ENCODE data around the gene PRR5. TPM values are rescaled to one million over a fixed set of nuclear protein-coding genes. Genes with fewer than 3 reads are reported as not detected.
"Not testable (repeated sequence)": the region's sequence is repeated elsewhere in the genome, so short reads cannot be mapped to it uniquely, and the experiment has no call there.

PRR5 gene
- total RNA-seq, 1 donor from 2014 or later, result 13.5 TPM

DNA sequence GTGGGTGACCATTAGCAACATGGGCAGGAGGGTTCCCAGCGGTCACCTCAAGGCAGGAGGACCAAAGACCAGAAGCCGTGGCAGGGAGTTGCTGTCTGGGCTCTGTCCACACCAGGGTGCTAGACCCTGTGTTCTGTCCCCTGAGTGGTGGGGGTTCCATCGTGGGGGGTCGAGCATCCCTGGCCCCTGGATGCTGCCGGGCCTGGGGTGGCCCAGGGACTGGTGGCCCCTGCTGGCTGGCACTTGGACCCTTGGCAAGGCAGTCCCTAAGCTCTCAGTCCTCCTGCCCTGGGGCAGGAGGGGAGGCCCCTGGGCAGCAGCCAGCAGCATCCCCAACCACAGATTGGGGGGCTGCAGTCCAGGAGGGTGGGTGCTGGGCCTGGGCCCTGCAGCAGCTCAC, 37.0 kb downstream of the PRR5 start:
- DNase-seq (ENCODE audit: extremely low spot score, unreplicated experiment), result no peak
- Mint-ChIP-seq H3K27ac (ENCODE audit: unreplicated experiment) (no peak overlapping the region), H3K27me3 (ENCODE audit: unreplicated experiment) (peaks cover 7% of the 10 kb centered on the region), H3K4me3 (ENCODE audit: unreplicated experiment) (no peak overlapping the region), H3K9me3 (ENCODE audit: unreplicated experiment) (no peaks in the 10 kb centered on the region), H3K36me3 (ENCODE audit: unreplicated experiment) (no peaks in the 10 kb centered on the region), H3K4me1 (ENCODE audit: unreplicated experiment) (no peaks in the 10 kb centered on the region)
- TF ChIP-seq, protein P1, sequence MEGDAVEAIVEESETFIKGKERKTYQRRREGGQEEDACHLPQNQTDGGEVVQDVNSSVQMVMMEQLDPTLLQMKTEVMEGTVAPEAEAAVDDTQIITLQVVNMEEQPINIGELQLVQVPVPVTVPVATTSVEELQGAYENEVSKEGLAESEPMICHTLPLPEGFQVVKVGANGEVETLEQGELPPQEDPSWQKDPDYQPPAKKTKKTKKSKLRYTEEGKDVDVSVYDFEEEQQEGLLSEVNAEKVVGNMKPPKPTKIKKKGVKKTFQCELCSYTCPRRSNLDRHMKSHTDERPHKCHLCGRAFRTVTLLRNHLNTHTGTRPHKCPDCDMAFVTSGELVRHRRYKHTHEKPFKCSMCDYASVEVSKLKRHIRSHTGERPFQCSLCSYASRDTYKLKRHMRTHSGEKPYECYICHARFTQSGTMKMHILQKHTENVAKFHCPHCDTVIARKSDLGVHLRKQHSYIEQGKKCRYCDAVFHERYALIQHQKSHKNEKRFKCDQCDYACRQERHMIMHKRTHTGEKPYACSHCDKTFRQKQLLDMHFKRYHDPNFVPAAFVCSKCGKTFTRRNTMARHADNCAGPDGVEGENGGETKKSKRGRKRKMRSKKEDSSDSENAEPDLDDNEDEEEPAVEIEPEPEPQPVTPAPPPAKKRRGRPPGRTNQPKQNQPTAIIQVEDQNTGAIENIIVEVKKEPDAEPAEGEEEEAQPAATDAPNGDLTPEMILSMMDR (IDR thresholded peaks at IDR 0.05), result no peak

DNA sequence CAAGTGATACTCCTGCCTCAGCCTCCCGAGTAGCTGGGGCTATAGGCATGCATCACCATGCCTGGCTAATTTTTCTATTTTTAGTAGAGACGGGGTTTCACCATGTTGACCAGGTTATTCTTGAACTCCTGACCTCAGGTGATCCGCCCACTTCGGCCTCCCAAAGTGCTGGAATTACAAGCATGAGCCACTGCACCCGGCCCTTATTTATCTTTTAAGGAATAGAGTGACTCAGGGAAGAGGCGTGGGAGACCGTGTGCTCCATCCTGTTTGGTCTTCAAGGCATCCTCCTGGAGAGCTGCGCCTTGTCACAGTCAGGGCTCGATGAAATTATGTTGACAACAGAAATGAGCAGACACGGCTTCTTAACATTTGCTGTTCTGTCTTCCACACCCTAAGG, 37.7 kb downstream of the PRR5 start:
- not testable (repeated sequence) for H3K27ac Mint-ChIP-seq (ENCODE audit: unreplicated experiment); H3K4me1 Mint-ChIP-seq (ENCODE audit: unreplicated experiment); H3K36me3 Mint-ChIP-seq (ENCODE audit: unreplicated experiment); H3K4me3 Mint-ChIP-seq (ENCODE audit: unreplicated experiment); H3K9me3 Mint-ChIP-seq (ENCODE audit: unreplicated experiment); H3K27me3 Mint-ChIP-seq (ENCODE audit: unreplicated experiment); DNase-seq (ENCODE audit: extremely low spot score, unreplicated experiment)

DNA sequence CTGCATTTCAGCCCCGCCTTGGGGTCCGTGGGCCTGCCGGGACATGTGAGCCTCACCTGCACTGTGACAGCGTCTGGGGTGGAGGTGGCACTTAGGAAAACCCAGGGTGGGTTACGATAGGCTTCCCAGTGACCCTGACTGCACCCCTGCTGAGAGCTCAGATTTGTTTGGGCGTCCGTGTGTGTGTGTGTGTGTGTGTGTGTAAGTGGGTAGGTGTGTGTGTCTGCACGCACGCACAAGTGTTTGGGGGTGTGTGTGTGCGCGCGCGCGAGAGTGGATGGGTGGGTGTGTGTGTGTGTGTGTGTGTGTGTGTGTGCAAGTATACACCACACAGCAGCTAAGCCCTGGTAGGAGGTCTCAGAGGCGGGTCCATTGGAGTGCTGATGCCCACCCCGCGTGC, 38.3 kb downstream of the PRR5 start:
- no peaks in the 10 kb centered on the region for H3K36me3 Mint-ChIP-seq (ENCODE audit: unreplicated experiment)
- no peaks in the 10 kb centered on the region for H3K9me3 Mint-ChIP-seq (ENCODE audit: unreplicated experiment)
- H3K4me3 Mint-ChIP-seq (ENCODE audit: unreplicated experiment), result no peak overlapping the region
- no peaks in the 10 kb centered on the region for H3K4me1 Mint-ChIP-seq (ENCODE audit: unreplicated experiment)
- no peak for DNase-seq (ENCODE audit: extremely low spot score, unreplicated experiment)
- TF ChIP-seq, protein P1 (IDR thresholded peaks at IDR 0.05), result no peak
- peaks cover 7% of the 10 kb centered on the region for H3K27me3 Mint-ChIP-seq (ENCODE audit: unreplicated experiment)
- no peak overlapping the region for H3K27ac Mint-ChIP-seq (ENCODE audit: unreplicated experiment)

GRCh38 chr22:44741929-44742328, 39.9 kb downstream of the PRR5 start:
- Mint-ChIP-seq H3K4me3 (ENCODE audit: unreplicated experiment) (no peak overlapping the region), H3K27ac (ENCODE audit: unreplicated experiment) (no peak overlapping the region), H3K36me3 (ENCODE audit: unreplicated experiment) (no peaks in the 10 kb centered on the region), H3K27me3 (ENCODE audit: unreplicated experiment) (peaks cover 13% of the 10 kb centered on the region), H3K4me1 (ENCODE audit: unreplicated experiment) (no peaks in the 10 kb centered on the region), H3K9me3 (ENCODE audit: unreplicated experiment) (no peaks in the 10 kb centered on the region)
- DNase-seq (ENCODE audit: extremely low spot score, unreplicated experiment), result no peak
- TF ChIP-seq, protein P1 (IDR thresholded peaks at IDR 0.05), result no peak

GRCh38 chr22:44743247-44743646, 41.2 kb downstream of the PRR5 start:
- Mint-ChIP-seq H3K4me3 (ENCODE audit: unreplicated experiment) (no peak overlapping the region), H3K36me3 (ENCODE audit: unreplicated experiment) (no peaks in the 10 kb centered on the region), H3K27ac (ENCODE audit: unreplicated experiment) (no peak overlapping the region), H3K9me3 (ENCODE audit: unreplicated experiment) (no peaks in the 10 kb centered on the region), H3K27me3 (ENCODE audit: unreplicated experiment) (peaks cover 16% of the 10 kb centered on the region), H3K4me1 (ENCODE audit: unreplicated experiment) (no peaks in the 10 kb centered on the region)
- TF ChIP-seq, protein P1 (IDR thresholded peaks at IDR 0.05), result no peak
- DNase-seq (ENCODE audit: extremely low spot score, unreplicated experiment), result no peak

GRCh38 chr22:44743804-44744211, 41.8 kb downstream of the PRR5 start:
- H3K27me3 Mint-ChIP-seq (ENCODE audit: unreplicated experiment), result peaks cover 16% of the 10 kb centered on the region
- H3K36me3 Mint-ChIP-seq (ENCODE audit: unreplicated experiment), result no peaks in the 10 kb centered on the region
- TF ChIP-seq, protein P1 (IDR thresholded peaks at IDR 0.05), result no peak
- H3K9me3 Mint-ChIP-seq (ENCODE audit: unreplicated experiment), result no peaks in the 10 kb centered on the region
- no peaks in the 10 kb centered on the region for H3K4me1 Mint-ChIP-seq (ENCODE audit: unreplicated experiment)
- no peak for DNase-seq (ENCODE audit: extremely low spot score, unreplicated experiment)
- no peak overlapping the region for H3K27ac Mint-ChIP-seq (ENCODE audit: unreplicated experiment)
- H3K4me3 Mint-ChIP-seq (ENCODE audit: unreplicated experiment), result no peak overlapping the region
